GM21526 (cell line): ENCODE data around the gene NUP58.

Source experiments
- ATAC-seq: cut with Tn5 transposase; IDR thresholded peaks from one replicate; pipeline ENCODE4 v1.9.1; 2021; ENCODE audit warnings: moderate library complexity; ENCODE audit not compliant: unreplicated experiment, low FRiP score

The NUP58 gene

GRCh38 chr13:25375727-25376358, 74.4 kb downstream of the NUP58 start:
- no peak for ATAC-seq

- ATAC-seq = no peak
Measured at GRCh38 chr13:25377244-25377962, 76.0 kb downstream of the NUP58 start.

- no peak for ATAC-seq
Measured at GRCh38 chr13:25378528-25378927, 77.1 kb downstream of the NUP58 start.

GRCh38 chr13:25379011-25379410, 77.6 kb downstream of the NUP58 start:
- ATAC-seq = no peak

GRCh38 chr13:25380082-25380481, 78.7 kb downstream of the NUP58 start:
- ATAC-seq = no peak

- no peak for ATAC-seq
Measured at GRCh38 chr13:25380741-25381324, 79.4 kb downstream of the NUP58 start.

- no peak for ATAC-seq
Measured at GRCh38 chr13:25384758-25385410, 83.5 kb downstream of the NUP58 start.

- ATAC-seq = no peak
Measured at GRCh38 chr13:25391932-25392331, 90.5 kb downstream of the NUP58 start.
